HG03108 (cell line): ENCODE data around the gene POTEF.
"Not testable (repeated sequence)": the region's sequence is repeated elsewhere in the genome, so short reads cannot be mapped to it uniquely, and the experiment has no call there.

Experiments used
- ATAC-seq: cut with Tn5 transposase; IDR thresholded peaks from one replicate; pipeline ENCODE4 v1.9.1; 2021; ENCODE audit warnings: moderate library complexity; ENCODE audit not compliant: unreplicated experiment

POTEF gene

GRCh38 chr2:130128464-130128863, 558 bp downstream of the POTEF start:
- not testable (repeated sequence) for ATAC-seq

DNA sequence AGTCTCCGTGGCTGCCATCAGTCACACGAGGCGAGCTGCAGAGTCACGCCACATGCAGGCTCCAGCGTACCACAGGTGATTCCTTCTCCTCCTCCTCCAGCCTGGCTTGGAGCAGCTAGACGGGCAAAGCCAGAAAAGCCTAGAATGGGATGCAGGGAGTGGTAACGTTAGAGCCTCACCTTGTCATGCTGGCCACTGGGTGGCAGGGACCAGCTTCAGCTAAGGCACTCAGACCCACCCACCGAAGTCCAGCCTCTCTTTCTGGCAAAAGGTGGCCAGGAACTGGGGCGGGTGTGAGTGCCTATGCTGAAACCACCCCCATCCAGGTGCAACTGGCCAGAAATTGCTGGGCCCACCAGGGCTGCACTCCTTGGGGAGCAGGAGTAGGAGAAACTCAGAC, 1.3 kb downstream of the POTEF start:
- ATAC-seq = not testable (repeated sequence)

DNA sequence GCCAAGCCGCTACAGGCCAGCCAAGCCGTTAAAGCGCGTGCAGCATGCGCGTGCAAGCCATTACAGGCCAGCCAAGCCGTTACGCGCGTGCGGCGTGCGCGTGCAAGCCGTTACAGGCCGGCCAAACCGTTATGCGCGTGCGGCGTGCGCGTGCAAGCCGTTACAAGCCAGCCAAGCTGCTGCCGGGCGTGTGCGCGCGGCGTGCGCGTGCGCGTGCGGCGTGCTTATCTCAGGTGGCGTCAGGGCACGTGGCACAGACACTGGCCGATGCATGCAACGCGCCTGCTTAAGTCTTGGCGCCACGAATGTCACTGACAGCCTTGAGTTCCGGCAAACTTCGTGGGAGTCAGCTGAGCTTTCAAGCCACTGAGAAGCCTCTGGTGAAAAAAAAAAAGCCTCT, 8.1 kb downstream of the POTEF start:
- ATAC-seq = not testable (repeated sequence)

DNA sequence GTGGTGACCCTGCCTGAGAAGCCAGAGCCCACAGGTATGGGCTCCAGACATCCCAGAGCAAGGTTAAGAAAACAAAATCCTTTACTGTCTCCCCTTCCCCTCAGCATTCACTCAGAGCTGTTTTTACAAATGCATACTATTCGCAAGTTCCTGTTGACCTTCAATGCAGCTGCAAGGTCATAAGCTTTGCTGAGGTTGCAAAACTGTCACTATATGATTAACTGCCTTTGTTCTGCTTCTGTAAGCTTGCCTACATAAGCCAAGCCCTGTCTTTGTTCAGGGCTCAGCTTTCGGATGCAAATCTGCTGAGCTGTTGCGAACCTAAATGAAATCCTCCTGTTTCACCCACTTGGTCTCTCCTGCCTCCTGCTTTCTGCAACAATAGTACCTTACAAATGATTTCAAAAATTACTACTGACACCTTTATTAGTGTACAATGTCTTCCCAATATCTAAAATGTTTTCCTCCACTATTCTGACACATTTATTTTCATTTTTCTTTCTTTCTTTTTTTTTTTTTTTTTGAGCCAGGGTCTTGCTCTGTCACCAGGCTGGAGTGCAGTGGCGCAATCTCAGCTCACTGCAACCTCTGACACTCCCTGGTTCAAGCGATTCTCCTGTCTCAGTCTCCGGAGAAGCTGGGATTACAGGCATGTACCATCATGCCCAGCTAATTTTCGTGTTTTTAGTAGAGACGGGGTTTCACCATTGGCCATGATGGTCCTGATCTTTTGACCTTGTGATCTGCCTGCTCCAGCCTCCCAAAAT, 26.2 kb downstream of the POTEF start:
- not testable (repeated sequence) for ATAC-seq

DNA sequence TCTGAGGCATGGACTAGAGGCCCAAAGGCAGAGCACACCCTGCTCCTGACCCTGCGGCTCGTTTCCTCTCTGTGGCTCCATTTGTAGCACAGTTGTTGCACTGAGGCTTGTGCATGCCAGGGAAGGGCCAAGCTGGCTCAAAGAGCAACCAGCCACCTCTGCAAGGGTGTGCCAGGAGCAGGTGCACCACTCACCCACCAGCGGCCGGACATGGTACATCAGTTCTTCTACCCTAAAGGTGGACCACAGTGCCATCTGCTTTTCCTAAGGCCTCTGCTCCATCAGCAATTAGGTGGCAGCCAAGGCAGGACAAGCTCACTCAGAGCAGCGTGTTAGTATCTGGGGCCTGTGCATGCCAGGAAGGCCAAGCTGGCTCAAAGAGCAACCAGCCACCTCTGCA, 66.4 kb downstream of the POTEF start:
- not testable (repeated sequence) for ATAC-seq

- ATAC-seq = not testable (repeated sequence)
These were observed 69.0 kb downstream of the POTEF start for GRCh38 chr2:130059982-130060381.

DNA sequence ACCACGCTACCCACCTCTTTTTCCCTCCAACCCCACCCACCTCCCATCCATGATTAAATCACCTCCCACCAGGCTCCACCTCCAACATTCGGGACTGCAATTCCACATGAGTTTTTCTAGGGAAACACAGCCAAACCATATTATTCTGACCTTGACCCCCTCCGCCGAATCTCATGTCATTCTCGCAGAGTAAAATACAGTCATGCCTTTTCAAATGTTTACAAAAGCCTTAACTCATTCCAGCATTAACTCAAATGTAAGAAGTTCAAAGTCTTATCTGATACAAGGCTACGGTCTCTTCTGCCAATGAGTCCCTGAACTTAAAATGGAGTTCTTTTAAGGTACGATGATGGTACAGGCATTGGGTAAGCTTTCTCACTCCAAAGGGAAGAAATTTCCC, 72.7 kb downstream of the POTEF start:
- not testable (repeated sequence) for ATAC-seq

DNA sequence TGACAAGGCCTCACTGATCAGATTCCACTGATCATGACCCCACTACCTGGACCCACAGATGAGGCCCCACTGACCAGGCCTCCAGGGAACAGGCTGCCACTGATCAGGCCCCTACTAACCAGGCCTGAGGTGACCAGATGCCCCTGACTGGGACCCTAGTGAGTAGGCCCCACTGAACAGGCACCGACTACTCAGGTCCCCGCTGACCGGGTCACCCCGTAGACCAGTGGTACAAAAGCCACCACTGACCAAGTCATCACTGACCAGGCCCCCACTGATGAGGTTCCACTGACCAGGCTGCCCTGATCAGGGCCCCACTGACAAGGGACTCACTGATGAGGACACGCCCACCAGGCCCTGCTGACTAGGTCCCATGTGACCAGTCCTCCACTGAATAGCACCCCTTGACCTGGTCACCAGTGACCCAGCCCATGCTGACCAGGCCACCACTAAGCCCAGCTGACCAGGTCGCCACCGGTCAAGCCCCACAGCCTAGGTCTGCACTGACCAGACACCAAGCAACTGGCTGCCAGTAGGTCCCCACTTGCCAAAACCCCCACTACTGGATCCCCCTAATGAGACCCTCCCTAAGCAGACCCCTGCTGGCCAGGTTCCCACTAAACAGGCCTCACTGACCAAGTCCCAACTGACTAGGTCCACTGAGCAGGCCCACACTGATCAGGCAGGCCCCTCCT, 75.7 kb downstream of the POTEF start:
- not testable (repeated sequence) for ATAC-seq

GRCh38 chr2:130052376-130052775, 76.6 kb downstream of the POTEF start:
- ATAC-seq = not testable (repeated sequence)

DNA sequence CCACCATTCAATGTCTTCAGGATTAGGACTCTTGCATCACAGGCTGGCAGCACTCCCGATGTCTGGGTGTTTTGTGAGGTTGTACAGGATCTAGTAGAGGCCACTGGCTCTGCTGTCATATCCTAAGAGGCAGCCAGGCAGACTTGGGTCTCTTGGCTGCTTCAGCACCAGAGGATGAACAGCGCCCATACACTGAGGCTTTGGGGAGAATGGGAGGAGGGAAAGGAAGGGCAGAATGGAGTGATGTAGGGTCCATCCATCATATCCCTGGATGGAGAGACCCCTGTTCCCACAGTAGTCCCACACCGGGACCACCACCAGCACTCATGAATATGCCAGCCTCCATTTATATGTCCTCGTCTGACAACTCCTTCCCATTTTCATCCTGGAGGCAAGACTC, 80.6 kb downstream of the POTEF start:
- ATAC-seq = not testable (repeated sequence)

GRCh38 chr2:130038265-130038603, 90.8 kb downstream of the POTEF start:
- ATAC-seq = not testable (repeated sequence)

GRCh38 chr2:130025931-130026330, 103.1 kb downstream of the POTEF start:
- not testable (repeated sequence) for ATAC-seq
